Choroid plexus epithelial cell (primary cell): Measurements from ENCODE around the gene AP5Z1.

ENCODE experiments used
- DNase-seq: peaks from one replicate; pipeline ENCODE4 v3.0.0-alpha.2; 2010; ENCODE audit warnings: low read depth
- H3K4me3 ChIP-seq: 2 replicates; pipeline ENCODE4 v1.5.1; 2011; ENCODE audit warnings: low read depth, mild to moderate bottlenecking, control low read depth, low read length, moderate library complexity
- TF ChIP-seq, protein P1 (sequence below): conservative IDR thresholded peaks from 2 replicates; pipeline ENCODE4 v1.5.1; 2011; ENCODE audit warnings: low read depth, mild to moderate bottlenecking, control low read depth, inconsistent platforms, low read length, moderate library complexity

Gene AP5Z1

DNA sequence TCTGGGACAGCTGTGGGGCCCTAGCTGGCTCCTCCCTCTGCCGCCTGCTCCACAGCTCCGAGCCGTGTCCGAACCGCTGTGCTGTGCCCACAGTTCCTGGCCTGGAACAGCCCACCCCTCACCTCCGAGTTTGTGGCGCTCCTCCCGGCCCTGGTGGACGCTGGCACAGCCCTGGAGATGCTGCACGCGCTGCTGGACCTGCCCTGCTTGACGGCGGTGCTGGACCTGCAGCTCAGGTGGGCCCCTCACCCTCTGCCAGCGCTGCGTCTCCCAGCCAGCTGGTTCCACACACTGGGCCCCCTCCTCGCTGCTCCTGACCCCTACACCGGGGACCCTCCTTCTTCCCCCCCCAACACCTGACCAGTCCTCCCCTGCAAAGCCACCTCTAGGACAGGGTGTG is 12.1 kb downstream of the AP5Z1 start:
- TF ChIP-seq, protein P1, sequence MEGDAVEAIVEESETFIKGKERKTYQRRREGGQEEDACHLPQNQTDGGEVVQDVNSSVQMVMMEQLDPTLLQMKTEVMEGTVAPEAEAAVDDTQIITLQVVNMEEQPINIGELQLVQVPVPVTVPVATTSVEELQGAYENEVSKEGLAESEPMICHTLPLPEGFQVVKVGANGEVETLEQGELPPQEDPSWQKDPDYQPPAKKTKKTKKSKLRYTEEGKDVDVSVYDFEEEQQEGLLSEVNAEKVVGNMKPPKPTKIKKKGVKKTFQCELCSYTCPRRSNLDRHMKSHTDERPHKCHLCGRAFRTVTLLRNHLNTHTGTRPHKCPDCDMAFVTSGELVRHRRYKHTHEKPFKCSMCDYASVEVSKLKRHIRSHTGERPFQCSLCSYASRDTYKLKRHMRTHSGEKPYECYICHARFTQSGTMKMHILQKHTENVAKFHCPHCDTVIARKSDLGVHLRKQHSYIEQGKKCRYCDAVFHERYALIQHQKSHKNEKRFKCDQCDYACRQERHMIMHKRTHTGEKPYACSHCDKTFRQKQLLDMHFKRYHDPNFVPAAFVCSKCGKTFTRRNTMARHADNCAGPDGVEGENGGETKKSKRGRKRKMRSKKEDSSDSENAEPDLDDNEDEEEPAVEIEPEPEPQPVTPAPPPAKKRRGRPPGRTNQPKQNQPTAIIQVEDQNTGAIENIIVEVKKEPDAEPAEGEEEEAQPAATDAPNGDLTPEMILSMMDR, result no peak
- H3K4me3 ChIP-seq, result no peak overlapping the region
- DNase-seq, result no peak

DNA sequence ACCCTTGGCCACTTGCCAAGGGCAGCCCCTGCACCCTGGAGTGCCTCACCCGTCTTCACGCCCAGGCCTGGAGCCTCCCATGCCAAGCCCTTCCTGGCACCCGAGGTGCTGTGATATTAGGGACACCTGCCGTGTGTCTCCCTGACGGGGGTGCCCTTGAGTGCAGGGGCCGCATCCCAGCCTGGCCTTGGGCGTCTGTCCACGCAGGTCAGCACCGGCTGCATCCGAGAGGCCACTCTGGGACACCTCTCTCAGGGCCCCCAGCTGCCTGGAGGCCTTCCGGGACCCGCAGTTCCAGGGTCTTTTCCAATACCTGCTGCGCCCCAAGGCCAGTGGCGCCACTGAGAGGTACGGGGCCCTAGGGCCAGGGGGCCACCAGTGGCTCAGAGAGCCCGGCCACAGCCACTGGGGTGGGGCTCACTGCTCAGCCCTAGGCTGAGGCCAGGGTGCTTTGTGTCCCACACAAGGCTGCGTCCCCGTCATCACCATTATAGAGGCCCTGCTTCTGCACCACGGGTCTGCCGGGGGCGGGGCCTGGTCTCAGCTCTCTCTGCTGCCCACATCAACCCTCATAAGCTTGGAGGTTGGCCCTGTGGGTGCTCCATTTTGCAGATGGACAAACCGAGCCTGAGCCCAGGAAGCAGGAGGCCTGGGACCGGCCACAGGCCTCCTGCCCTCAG is 12.7 kb downstream of the AP5Z1 start:
- TF ChIP-seq, protein P1, result no peak
- DNase-seq, result no peak
- no peak overlapping the region for H3K4me3 ChIP-seq

DNA sequence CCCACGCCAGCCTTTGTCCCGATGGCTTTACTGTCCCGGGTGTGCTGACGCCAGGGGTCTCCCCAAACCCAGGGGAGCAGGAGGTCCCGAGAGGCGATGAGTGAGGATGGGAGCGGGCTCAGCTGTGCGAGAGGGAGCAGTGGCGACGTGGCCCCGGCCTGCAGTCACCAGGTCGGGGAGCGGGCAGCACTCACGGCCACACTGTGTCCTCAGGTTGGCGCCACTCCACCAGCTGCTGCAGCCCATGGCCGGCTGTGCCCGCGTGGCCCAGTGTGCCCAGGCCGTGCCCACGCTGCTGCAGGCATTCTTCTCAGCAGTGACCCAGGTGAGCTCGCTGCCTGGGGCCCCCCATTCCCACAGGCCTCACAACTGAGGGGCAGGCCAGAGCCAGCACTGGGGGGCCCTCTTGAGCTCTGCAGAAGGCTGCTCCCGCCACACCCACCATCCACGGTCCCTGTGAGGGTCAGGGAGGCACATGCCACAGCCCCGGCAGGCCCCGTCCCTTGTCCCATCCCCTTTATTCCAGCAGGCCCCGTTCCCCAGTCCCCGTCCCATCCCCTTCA is 13.3 kb downstream of the AP5Z1 start:
- no peak for DNase-seq
- no peak overlapping the region for H3K4me3 ChIP-seq
- TF ChIP-seq, protein P1, result no peak

DNA sequence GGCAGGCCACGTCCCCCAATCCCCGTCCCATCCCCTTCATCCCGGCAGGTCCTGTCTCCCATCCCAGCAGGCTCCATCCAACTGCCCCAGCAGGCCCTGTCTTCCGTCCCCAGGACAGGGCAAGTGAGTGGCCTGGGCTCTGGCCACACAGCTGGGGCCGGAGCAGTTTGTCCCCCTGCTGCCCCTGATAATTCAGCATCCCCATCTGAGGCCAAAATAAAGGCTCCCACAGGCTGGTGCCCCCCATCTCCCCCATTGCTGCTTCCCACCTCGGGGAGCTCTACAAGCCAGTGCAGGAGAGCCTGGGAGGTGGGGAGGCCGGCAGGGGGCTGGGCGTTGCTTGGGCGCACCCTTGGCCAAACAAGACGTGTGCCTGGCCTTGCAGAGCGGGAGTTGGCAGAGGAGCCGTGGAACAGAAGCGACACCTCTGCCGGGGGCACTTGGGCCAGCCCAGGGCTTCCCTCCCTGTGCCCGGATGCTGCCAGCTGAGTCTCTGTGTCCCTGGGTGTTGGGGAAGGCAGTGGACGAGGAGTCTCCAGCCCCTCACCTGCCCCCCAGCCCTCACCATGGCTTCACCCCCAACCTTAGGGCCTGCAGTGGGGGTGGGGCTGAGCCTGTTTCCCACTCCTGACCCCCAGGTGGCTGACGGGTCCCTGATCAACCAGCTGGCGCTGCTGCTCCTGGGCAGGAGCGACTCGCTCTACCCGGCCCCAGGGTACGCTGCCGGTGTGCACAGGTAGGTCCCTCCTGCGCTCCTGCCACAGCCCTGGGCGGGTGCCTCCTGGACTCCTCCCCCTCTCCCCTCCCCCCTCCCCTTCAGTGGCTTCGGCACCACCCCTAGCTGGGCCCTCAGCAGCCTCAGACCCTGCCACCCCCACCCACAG is 14.0 kb downstream of the AP5Z1 start:
- TF ChIP-seq, protein P1, result no peak
- no peak overlapping the region for H3K4me3 ChIP-seq
- no peak for DNase-seq

DNA sequence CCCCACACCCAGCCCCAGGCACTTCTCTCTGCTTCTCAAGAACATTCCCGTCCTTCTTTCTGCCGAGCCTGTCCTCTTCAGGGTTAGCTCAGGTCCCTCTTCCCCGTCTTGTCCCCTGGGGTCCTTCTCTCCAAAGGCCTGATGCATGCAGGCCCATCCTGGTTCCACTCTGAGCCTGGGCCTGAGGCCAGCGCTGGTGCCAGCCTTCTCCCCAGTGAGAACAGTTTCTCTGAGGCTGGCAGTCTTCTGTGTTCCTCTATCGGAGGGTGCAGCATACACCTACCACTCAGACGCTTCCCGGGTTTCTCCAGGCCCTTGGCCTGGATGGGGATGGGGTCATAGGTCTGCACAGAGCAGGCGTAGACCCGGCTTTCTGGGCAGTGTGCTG is 14.6 kb downstream of the AP5Z1 start:
- H3K4me3 ChIP-seq, result no peak overlapping the region
- DNase-seq, result no peak
- TF ChIP-seq, protein P1, result no peak

DNA sequence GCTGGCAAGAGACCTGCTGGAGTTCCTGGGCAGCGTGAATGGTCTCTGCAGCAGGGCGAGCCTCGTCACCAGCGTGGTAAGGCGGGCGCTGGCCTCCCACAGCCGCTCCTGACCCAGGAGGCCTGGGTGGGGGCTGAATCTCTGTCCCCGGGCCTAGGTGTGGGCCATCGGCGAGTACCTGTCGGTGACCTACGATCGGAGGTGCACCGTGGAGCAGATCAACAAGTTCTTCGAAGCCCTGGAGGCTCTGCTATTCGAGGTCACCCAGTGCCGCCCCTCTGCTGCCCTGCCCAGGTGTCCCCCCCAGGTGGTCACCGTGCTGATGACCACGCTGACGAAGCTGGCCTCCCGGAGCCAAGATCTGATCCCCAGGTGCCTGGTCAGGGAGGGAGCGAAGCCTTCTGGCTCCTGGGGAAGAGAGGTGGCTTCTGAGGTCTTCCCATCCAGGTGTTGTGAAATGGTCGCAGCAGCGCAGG is 15.1 kb downstream of the AP5Z1 start:
- no peak for DNase-seq
- H3K4me3 ChIP-seq, result no peak overlapping the region
- TF ChIP-seq, protein P1, result no peak
